Measurements from ENCODE around the gene STK38L.

DNA sequence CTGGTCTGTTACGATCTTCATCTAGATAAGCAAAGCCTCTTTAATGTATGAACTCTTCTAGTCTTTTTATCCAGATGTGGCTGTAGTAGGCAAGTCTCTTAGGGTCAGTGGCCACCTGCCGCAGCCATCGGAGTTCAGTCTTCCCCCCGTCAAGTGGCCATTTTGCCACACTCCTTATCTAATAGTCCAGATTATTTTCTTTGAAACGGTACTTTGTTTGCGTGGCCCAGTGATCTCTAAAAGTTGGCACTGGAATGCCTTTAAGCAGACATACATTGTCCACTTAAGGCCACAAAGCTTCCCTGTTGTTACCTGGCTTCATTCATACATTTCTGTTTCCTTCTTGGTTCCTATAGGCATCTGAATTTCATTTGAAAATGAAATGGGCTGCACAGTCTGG lies 52.6 kb downstream of the STK38L start:
- TF ChIP-seq ZNF302 (tag by site-specific recombination; IDR thresholded peaks at IDR 0.05; ENCODE audit: low read depth) (no peak), ZNF391 (tag by site-specific recombination; IDR thresholded peaks at IDR 0.05; ENCODE audit: borderline replicate concordance, low read depth) (no peak)
